ENCODE data around the gene TREML2.
"Not testable (repeated sequence)": the region's sequence is repeated elsewhere in the genome, so short reads cannot be mapped to it uniquely, and the experiment has no call there.

Gene TREML2

GRCh38 chr6:41200901-41201763 lies at the start of gene TREML2:
TREML2 (minus strand) TSS chr6:41201149; CDS start chr6:41201008, 141 bp downstream.
- DNase-seq (ENCODE audit: low spot score): no peak

- DNase-seq (ENCODE audit: low spot score): no peak
Measured at GRCh38 chr6:41247882-41248705, 47.1 kb upstream of the TREML2 start.

GRCh38 chr6:41247288-41247865 lies 46.4 kb upstream of the TREML2 start:
- no peak for DNase-seq (ENCODE audit: low spot score)

GRCh38 chr6:41246529-41246928 lies 45.6 kb upstream of the TREML2 start:
- not testable (repeated sequence) for DNase-seq (ENCODE audit: low spot score)

- no peak for DNase-seq (ENCODE audit: low spot score)
Measured at GRCh38 chr6:41239467-41240159, 38.7 kb upstream of the TREML2 start.

DNA sequence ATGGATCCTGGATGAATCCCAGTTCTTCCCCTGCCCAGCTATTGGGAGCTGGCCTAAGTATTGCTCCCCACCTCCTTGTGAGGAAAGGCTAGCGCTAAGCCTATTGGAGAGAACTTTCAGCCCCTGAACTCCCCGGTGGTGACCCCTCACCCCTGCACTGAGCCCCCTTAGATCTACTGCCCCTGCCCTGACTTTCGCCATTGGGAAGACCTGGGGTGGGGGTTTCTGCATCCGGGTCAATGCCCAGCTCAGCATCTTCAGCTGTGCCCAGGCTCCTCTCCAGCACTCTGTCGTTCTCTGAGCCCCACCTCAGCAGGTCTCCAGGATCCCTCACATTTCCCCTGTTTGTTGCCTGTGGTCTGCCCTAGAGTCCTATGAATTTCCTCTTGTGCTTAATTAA lies 36.2 kb upstream of the TREML2 start:
- no peak for DNase-seq (ENCODE audit: low spot score)

GRCh38 chr6:41236276-41236675 lies 35.3 kb upstream of the TREML2 start:
- no peak for DNase-seq (ENCODE audit: low spot score)

DNA sequence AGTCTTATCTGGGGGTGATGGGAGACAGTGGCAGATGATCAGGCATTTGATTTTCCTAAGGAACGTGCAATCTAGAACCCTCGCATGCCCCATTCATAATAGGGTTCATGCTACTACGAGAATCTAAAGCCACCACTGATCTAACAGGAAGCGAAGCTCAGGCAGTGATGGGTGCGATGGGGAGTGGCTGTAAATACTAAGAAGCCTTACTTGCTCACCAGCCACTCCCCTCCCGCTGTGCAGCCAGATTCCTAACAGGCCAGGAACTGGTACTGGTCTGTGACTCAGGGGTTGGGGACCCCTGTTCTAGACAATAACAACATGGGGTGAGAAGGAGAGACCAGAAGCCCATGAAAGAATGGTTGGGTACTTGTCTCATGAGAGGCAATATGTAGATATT lies 31.7 kb upstream of the TREML2 start:
- DNase-seq (ENCODE audit: low spot score): no peak

DNA sequence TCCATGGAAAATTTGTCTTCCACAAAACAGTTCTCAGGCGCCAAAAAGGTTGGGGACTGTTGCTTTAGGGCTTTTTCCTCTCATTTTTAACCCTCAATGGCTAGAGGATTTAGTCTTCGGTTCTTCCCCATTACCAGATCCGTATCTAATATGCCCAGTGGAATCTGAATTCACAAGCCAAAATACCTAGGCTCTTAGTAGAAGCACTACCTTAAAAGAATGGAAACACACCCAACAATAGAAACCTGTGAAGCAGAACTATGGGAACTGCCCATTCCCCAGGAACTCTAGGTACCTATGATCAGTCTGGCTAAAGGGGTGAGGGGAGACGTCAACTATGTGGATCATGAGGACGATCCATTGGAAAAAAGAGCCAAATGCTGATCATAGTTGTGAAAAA lies 30.3 kb upstream of the TREML2 start:
- DNase-seq (ENCODE audit: low spot score): no peak

DNA sequence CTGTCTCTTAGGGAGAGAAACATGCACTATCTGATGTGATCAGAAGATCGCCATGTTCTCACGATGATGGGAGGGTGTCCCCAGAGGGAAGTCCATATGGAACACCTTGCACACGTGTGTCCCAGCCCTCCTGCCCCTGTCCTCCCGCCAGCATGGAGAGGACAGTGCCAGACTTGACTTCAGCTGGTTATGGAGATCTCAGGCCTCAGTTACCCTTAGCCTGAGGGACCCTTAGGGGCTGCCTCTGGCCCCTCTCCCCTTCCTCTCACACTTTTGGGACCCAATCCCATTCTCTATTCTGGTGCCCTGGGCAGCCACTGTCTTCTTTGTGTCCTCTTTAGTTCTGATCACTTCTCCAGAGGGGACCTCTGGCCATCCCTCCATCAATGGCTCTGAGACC lies 28.8 kb upstream of the TREML2 start:
- DNase-seq (ENCODE audit: low spot score): no peak

DNA sequence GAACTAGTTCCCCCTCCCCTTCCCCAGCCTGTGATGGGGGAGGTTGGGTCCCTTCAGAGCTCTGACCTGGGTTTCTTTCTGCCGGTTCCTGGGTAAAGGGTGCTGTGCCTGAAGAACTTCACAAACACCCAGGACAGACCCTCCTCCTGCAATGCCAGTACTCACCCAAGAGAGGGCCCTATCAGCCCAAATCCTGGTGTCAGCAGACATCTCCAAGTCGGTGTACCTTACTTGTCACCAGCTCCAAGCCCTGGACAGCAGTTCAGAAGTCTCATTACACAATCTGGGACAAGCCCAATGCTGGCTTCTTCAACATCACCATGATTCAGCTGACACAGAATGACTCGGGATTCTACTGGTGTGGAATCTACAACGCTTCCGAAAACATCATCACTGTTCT lies 27.7 kb upstream of the TREML2 start:
- no peak for DNase-seq (ENCODE audit: low spot score)

- DNase-seq (ENCODE audit: low spot score): no peak
Measured at GRCh38 chr6:41228096-41228495, 27.1 kb upstream of the TREML2 start, which contains the start of gene TREML4. TREML4 (plus strand) TSS chr6:41228349; CDS start chr6:41228428, 79 bp downstream.

- DNase-seq (ENCODE audit: low spot score): no peak
Measured at GRCh38 chr6:41226752-41227151, 25.8 kb upstream of the TREML2 start.

DNA sequence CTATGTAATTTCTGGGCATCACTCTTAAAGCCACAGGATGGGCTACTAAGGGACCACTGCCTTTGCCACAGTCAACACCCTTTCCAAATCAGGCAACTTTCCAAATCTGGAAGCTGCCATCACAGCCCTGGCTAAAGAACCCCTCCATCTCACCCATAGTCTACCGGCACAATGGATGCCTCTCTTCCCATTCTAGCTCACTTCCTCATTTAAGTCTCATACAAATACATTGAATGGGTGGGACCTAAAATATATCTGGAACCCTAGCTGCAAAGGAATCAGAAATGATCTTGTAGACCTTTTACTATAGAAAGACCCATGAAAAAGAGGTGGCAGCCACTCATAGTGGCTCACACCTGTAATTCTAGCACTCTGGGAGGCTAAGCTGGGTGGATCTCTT lies 23.9 kb upstream of the TREML2 start:
- DNase-seq (ENCODE audit: low spot score): no peak

GRCh38 chr6:41222513-41222912 lies 21.6 kb upstream of the TREML2 start:
- DNase-seq (ENCODE audit: low spot score): no peak

DNA sequence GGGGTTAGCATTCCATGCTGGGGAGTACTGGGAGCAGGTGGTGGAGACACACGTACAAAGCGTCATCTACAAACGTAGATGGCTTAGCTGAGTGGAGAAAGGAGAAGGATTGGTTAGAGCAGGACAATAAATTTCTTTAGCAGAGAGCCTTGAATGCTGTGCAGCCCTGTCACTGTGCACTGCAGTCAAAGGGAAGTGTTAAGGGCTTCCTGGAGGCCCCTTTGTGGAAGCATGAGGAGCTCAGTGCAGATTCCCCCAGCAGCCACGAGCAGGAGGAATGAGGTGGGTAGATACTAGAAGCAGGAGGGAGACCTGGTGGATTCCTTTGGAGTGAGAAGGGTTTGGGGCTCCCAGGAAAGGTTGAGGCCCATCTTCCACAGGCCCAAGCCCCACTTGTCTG lies 21.1 kb upstream of the TREML2 start:
- DNase-seq (ENCODE audit: low spot score): no peak

- DNase-seq (ENCODE audit: low spot score): no peak
Measured at GRCh38 chr6:41216616-41217015, 15.7 kb upstream of the TREML2 start.

DNA sequence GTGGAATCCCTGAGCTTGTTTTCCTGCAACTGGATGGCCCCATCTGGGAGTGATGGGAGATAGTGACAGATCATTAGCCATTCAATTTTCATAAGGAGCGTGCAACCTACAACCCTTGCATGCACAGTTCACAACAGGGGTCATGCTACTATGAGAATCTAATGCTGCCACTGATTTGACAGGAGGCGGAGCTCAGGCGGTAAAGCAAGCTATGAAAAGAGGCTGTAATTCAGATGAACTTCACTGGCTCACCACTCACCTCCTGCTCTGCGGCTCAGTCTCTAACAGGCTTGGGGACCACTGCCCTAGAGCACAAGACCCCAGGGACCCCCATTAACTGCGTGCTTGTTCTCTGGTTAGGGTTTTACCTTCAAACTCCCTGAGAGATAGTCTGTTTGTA lies 14.8 kb upstream of the TREML2 start:
- no peak for DNase-seq (ENCODE audit: low spot score)

DNA sequence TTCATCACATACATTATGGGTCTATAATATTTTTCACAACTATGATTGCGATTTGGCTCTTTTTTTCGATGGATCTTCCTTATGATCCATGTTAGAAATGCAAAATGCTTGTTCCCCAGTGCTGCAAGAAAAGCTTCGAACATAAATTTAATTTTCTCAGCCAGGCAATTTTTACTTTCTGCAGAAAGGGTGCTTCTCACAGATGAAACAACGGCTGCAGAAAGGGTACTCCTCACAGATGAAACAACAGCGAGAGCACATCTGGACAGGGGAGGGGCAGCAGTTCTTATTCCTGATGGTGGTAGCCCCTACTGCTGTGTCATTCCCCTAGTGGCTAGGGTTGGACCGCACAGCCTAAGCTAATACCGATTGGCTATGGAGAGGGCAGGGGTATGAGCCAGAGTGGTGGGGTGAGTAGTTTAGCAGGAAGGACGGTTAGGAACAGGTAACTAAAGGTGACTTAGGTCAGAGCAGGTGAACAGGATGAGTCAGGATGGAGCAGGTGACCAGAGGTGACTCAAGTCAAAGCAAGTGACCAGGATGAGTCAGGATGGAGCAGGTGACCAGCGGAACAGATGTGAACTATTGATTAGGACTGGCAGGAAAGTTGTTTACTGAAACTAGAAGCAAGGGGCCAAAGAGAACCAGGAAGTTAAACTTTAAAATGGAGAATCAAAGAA lies 13.8 kb upstream of the TREML2 start:
- no peak for DNase-seq (ENCODE audit: low spot score)

- DNase-seq (ENCODE audit: low spot score): no peak
Measured at GRCh38 chr6:41209547-41210320, 8.8 kb upstream of the TREML2 start.
